Heart left ventricle (tissue), 16 donors: ENCODE measurements around the gene GTF2IRD1. TPM values are rescaled to one million over a fixed set of nuclear protein-coding genes. Genes with fewer than 3 reads are reported as not detected.

Source experiments
- ATAC-seq, 4 donors: fragments of 200-7000 bp; cut with Tn5 transposase; one replicate each; pipeline ENCODE4 v1.9.1; 2020 to 2022; ENCODE audit warnings: moderate library complexity in 4 of 4, mild to moderate bottlenecking in 3 of 4, moderate number of reproducible peaks in 1 of 4
- DNase-seq, 5 donors: peaks; one replicate each; pipeline ENCODE4 v3.0.0-alpha.2; 2020
- H3K27ac ChIP-seq, 12 donors: fragments of 200-600 bp; sonication (generic) in 4 of 12; one replicate each; pipeline versions ENCODE4 v1.5.0 to v1.8.0; 2016 to 2022; ENCODE audit warnings: mild to moderate bottlenecking in 2 of 12
- H3K27me3 ChIP-seq, 9 donors: fragments of 200-600 bp; sonication (generic) in 2 of 9; one replicate each; pipeline versions ENCODE4 v1.5.1 to v1.8.0; 2016 to 2022; ENCODE audit warnings: mild to moderate bottlenecking in 3 of 9
- H3K36me3 ChIP-seq, 9 donors: fragments of 200-600 bp; sonication (generic) in 2 of 9; one replicate each; pipeline versions ENCODE4 v1.5.0 to v1.8.0; 2018 to 2022; ENCODE audit warnings: mild to moderate bottlenecking in 2 of 9
- H3K4me1 ChIP-seq, 12 donors: fragments of 200-600 bp; sonication (generic) in 4 of 12; one replicate each; pipeline versions ENCODE4 v1.5.0 to v1.8.0; 2016 to 2022; ENCODE audit warnings: mild to moderate bottlenecking in 3 of 12
- H3K4me3 ChIP-seq, 12 donors: fragments of 200-600 bp; sonication (generic) in 4 of 12; one replicate each; pipeline versions ENCODE4 v1.5.0 to v1.8.0; 2017 to 2022; ENCODE audit warnings: mild to moderate bottlenecking in 9 of 12, moderate library complexity in 4 of 12
- H3K9me3 ChIP-seq, 12 donors: fragments of 200-600 bp; sonication (generic) in 4 of 12; one replicate each; pipeline versions ENCODE4 v1.5.0 to v1.8.0; 2016 to 2022; ENCODE audit warnings: mild to moderate bottlenecking in 1 of 12
- CTCF ChIP-seq, 12 donors: fragments of 200-600 bp; sonication (generic) in 4 of 12; IDR thresholded peaks; one replicate each; pipeline versions ENCODE4 v1.5.0 to v1.8.0; 2018 to 2022; ENCODE audit warnings: antibody characterized with exemption in 12 of 12, mild to moderate bottlenecking in 5 of 12
- POLR2A ChIP-seq, 2 donors: fragments of 450-650 bp; IDR thresholded peaks; one replicate each; pipeline ENCODE4 v1.6.1; 2017; ENCODE audit warnings: antibody characterized with exemption in 2 of 2, mild to moderate bottlenecking in 2 of 2, moderate library complexity in 2 of 2
- WGBS, 4 donors: extraction: QIAGEN DNeasy Blood & Tissue Kit in 2 of 4; methylation state at CpG; one replicate each; pipeline versions ENCODE4 v1.1.5 to v1.1.7; 2013 to 2018; 5-methylcytosine and 5-hydroxymethylcytosine counted together
- intact Hi-C, 10 donors: fragments of 100-400 bp; cut with DNase I; formaldehyde crosslinking; loops; one replicate each; pipeline versions ENCODE4 v1.11.1 to v1.14.2; 2022
- polyA plus RNA-seq, 2 donors: library from polyadenylated mRNA; stranded (reverse); fragments of 200-250 nt; gene quantifications; one replicate each; pipeline ENCODE4 v1.2.3, GENCODE V29; 2013
- total RNA-seq, 9 donors: library from RNA; depleted of rRNA in 2 of 9; stranded (reverse); fragments of >200 nt in 2 of 9; fragmentation: NEBNext Ultra II Directional in 3 of 9; extraction: Animal tissue kit (Norgen Biotek cat#: 25700) in 3 of 9; gene quantifications; one replicate each; pipeline versions ENCODE4 v1.1.0 to v1.2.4, GENCODE V29; 2016 to 2023
- donor health status: ischemic (EF 13 %, LVEDD 7.1; RV severe dilation, severe dysfunction).
- donor health status: healthy with polysubstance abuse.
- donor health status: DM: no; HTN: yes; CAD: no.
- donor health status: DM: no; HTN: no; CAD: no.
- donor health status: ischemic (EF 25% LVEDD 6.9; RV normal size, moderate dysfunction).
- donor health status: ischemic (EF 25% LVEDD 5.7; RV mildly dilated, moderate dysfunction).
- donor health status: healthy.
- donor health status: DM: yes; HTN: yes; CAD: no.
- donor health status: ischemic (EF 35%, LVEDD 5.7; RV mildly dilated, moderate dysfunction).
- donor health status: nonischemic (EF 11% LVEDD 7.7; RV severe dilation, severe dysfunction).
- donor health status: DM: yes; HTN: yes; CAD: no.
- donor health status: PGD.
- donor health status: ischemic (EF 29% LVEDD 5.4; RV normal size, mild dysfunction).
- donor health status: nonischemic (EF 23%, LVEDD 6.1; RV moderate dilation, normal function).

Gene GTF2IRD1
- total and polyA plus RNA-seq, 11 donors, result 10.0 to 40.4 (median 15.6) TPM

GRCh38 chr7:74617180-74617744, 163.6 kb downstream of the GTF2IRD1 start:
- ATAC-seq, result peak in 2 of 4 donors; percentile 57 to 62
- H3K4me1 ChIP-seq, result peaks cover 0 to 12% (median 0%) of the 10 kb centered on the region in 12 donors
- WGBS, 4 donors, result 50 to 61% (median 54%) methylated on average over 8 to 9 of the region's 9 CpGs
- DNase-seq, result peak in 3 of 5 donors; percentile 40 to 55 (median 53)
- H3K9me3 ChIP-seq, result no peaks in the 10 kb centered on the region
- intact Hi-C loops, result no loop called here
- H3K4me3 ChIP-seq, result peak overlapping the region in 1 of 12 donors; percentile 17
- H3K27ac ChIP-seq, result no peak overlapping the region
- H3K27me3 ChIP-seq, result no peaks in the 10 kb centered on the region
- H3K36me3 ChIP-seq, result no peaks in the 10 kb centered on the region
- TF ChIP-seq CTCF (IDR thresholded peaks at IDR 0.05) (no peak), POLR2A (IDR thresholded peaks at IDR 0.05) (no peak)

- no peak for ATAC-seq
- intact Hi-C loops, result no loop called here
- H3K27ac ChIP-seq, result no peak overlapping the region
Measured at GRCh38 chr7:74619235-74619860, 165.6 kb downstream of the GTF2IRD1 start.

GRCh38 chr7:74622228-74622749, 168.6 kb downstream of the GTF2IRD1 start:
- H3K27me3 ChIP-seq, result no peaks in the 10 kb centered on the region
- DNase-seq, result no peak
- no peak for TF ChIP-seq POLR2A (IDR thresholded peaks at IDR 0.05)
- TF ChIP-seq CTCF (IDR thresholded peaks at IDR 0.05), result no peak
- no peak overlapping the region for H3K27ac ChIP-seq
- 89 to 95% (median 92%) methylated on average over 5 of the region's 5 CpGs for WGBS, 4 donors
- intact Hi-C loops, result loop anchor here in 1 of 10 donors (5.0 kb wide), 1 partner anchor 35 kb away; the partner anchor contains the start of gene GTF2I
- no peak for ATAC-seq
- no peaks in the 10 kb centered on the region for H3K36me3 ChIP-seq
- H3K4me3 ChIP-seq, result no peak overlapping the region
- H3K4me1 ChIP-seq, result peaks cover 0 to 8% (median 0%) of the 10 kb centered on the region in 12 donors
- H3K9me3 ChIP-seq, result no peaks in the 10 kb centered on the region

More at GRCh38 chr7:74619235-74619860, 165.6 kb downstream of the GTF2IRD1 start:
- no peaks in the 10 kb centered on the region for H3K9me3 ChIP-seq
- DNase-seq, result no peak
- H3K27me3 ChIP-seq, result no peaks in the 10 kb centered on the region
- H3K4me3 ChIP-seq, result no peak overlapping the region
- TF ChIP-seq POLR2A (IDR thresholded peaks at IDR 0.05), result no peak
- TF ChIP-seq CTCF (IDR thresholded peaks at IDR 0.05), result no peak
- H3K4me1 ChIP-seq, result peaks cover 0 to 11% (median 0%) of the 10 kb centered on the region in 12 donors
- WGBS, 4 donors, result 78 to 84% (median 81%) methylated on average over 10 to 14 of the region's 14 CpGs
- no peaks in the 10 kb centered on the region for H3K36me3 ChIP-seq

- no peak overlapping the region for H3K27ac ChIP-seq
- intact Hi-C loops, result loop anchor here in 1 of 10 donors (5.0 kb wide), 1 partner anchor 34 kb away; the partner anchor contains the start of gene GTF2I
- H3K9me3 ChIP-seq, result no peaks in the 10 kb centered on the region
- no peak overlapping the region for H3K4me3 ChIP-seq
- H3K27me3 ChIP-seq, result no peaks in the 10 kb centered on the region
- H3K4me1 ChIP-seq, result peaks cover 0 to 14% (median 2%) of the 10 kb centered on the region in 12 donors
- TF ChIP-seq CTCF (IDR thresholded peaks at IDR 0.05) (no peak), POLR2A (IDR thresholded peaks at IDR 0.05) (no peak)
- DNase-seq, result no peak
- H3K36me3 ChIP-seq, result no peaks in the 10 kb centered on the region
- 79 to 84% (median 82%) methylated on average over 9 of the region's 9 CpGs for WGBS, 4 donors
- no peak for ATAC-seq
Measured at GRCh38 chr7:74623135-74623534, 169.4 kb downstream of the GTF2IRD1 start.
